Activated naive CD4-positive, alpha-beta T cell treated with anti-CD3 and anti-CD28 coated beads, Interleukin-2, amount 50 U/mL, for 16 hours (primary cell): ENCODE results near the gene SRGAP3.

Experiments
- DNase-seq: peaks from one replicate; pipeline ENCODE4 v3.0.0-alpha.2; 2020

Gene SRGAP3

DNA sequence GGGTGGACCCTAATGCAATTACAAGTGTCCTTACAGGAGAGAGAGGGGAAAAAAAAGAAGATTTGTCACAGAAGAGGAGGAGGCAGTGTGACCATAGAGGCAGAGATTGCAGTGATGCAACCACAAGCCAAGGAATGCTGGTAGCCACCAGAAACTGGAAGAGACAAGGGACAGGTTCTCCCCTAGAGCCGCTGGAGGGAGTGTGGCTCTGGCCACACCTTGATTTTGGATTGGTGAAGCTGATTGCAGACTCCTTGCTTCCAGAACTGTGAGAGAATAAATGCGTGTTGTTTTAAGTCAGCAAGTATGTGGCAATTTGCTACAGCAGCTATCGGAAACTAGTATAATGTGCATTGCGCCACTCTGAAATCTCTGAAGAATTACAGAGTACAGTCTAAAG lies 110.1 kb downstream of the SRGAP3 start:
- DNase-seq, result no peak

- DNase-seq, result no peak
Measured at GRCh38 chr3:9137676-9138075, 111.8 kb downstream of the SRGAP3 start.

- DNase-seq, result no peak
Measured at GRCh38 chr3:9136746-9137465, 112.5 kb downstream of the SRGAP3 start.

- DNase-seq, result no peak
Measured at GRCh38 chr3:9135930-9136525, 113.4 kb downstream of the SRGAP3 start.

GRCh38 chr3:9135526-9135925 lies 113.9 kb downstream of the SRGAP3 start:
- DNase-seq, result no peak

- no peak for DNase-seq
Measured at GRCh38 chr3:9133656-9134055, 115.8 kb downstream of the SRGAP3 start.

GRCh38 chr3:9130345-9131305 lies 118.8 kb downstream of the SRGAP3 start:
- no peak for DNase-seq

DNA sequence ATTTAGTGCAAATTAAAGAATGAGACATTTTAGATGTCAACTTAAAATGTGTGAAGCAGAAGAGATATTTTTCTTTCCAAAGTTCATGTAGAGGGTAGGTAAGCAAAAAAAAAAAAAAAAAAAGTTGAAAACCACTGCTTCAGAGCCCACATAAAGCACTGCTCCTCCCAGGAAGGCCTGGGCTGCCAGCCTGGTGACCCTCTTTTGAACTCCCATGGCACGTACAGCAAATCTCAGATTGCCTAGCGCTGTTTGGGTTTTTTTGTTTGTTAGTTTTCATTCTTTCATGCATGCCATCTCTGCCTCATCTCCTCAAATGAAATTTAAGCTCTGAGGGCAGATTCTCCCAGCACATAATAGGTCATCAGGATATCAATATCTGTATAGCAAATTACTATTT lies 120.1 kb downstream of the SRGAP3 start:
- no peak for DNase-seq

GRCh38 chr3:9125278-9125951 lies 124.0 kb downstream of the SRGAP3 start:
- no peak for DNase-seq

- no peak for DNase-seq
Measured at GRCh38 chr3:9124730-9125129, 124.7 kb downstream of the SRGAP3 start.

GRCh38 chr3:9123840-9124239 lies 125.6 kb downstream of the SRGAP3 start:
- no peak for DNase-seq

DNA sequence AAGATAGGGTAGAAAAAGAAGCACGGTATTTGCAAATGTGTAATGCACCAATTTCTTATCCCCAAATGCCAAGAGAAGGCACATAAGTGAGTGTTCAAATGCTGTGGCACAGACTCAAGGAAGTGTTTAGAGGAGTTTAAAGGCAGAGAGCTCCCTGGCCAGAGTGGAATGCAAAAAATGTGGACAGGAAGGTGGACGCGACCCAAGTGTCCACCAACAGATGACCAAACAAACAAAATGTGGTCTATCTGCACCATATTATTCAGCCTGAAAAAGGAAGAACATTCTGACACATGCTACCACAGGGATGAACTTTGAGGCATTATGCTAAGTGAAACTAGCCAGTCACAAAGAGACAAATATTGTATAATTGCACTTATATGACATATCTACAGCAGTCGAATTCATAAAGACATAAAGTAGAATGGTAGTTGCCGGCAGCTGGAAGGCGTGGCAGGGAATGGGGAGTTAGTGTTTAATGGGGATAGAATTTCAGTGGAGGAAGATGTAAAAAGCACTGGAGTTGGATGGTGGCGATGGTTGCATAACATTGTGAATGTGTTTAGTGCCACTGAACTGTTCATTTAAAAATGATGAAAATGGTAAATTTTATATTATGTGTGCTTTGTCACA lies 126.6 kb downstream of the SRGAP3 start:
- no peak for DNase-seq

- no peak for DNase-seq
Measured at GRCh38 chr3:9121366-9122001, 128.0 kb downstream of the SRGAP3 start.

- DNase-seq, result no peak
Measured at GRCh38 chr3:9119331-9119730, 130.1 kb downstream of the SRGAP3 start.

GRCh38 chr3:9118222-9118621 lies 131.2 kb downstream of the SRGAP3 start:
- no peak for DNase-seq

DNA sequence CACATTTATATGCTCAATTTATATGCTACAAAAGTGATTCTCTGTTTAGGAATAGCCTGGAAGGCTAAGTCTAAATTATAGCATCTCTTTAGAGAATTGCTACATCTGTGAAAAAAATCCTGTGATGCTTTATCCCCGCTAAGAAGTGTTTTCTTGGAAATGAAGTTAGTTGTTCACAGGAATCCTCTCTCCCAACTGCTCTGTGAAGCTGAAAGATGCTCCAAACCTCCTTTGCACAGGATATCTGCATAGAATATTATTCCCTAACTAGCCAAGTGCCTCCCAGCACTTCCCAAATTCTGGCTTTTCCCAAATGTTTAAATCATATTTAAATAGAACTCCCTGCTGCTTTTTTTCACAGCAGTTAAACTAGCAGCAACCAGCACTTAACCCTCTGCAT lies 132.2 kb downstream of the SRGAP3 start:
- DNase-seq, result no peak

GRCh38 chr3:9116336-9116735 lies 133.1 kb downstream of the SRGAP3 start:
- no peak for DNase-seq

GRCh38 chr3:9115336-9115735 lies 134.1 kb downstream of the SRGAP3 start:
- no peak for DNase-seq

DNA sequence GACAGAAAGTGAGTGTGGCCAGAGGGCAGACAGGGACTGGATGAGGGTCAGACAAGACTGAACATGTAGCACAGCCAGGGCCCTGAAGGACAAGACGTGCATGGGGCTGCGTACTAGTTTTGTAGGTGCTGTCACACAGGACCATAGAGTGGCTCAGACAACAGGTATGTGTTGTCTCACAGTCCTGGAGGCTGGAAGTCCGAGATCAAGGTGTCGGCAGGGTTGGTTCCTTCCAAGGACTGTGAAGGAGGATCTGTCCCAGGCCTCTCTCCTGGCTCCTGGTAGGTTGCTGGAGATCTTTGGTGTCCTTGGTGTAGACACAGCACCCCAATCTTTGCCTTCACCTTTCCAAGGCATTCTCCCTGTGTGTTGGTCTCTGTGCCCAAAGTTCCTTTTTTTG lies 136.4 kb downstream of the SRGAP3 start:
- no peak for DNase-seq

- DNase-seq, result no peak
Measured at GRCh38 chr3:9111866-9112265, 137.6 kb downstream of the SRGAP3 start.

DNA sequence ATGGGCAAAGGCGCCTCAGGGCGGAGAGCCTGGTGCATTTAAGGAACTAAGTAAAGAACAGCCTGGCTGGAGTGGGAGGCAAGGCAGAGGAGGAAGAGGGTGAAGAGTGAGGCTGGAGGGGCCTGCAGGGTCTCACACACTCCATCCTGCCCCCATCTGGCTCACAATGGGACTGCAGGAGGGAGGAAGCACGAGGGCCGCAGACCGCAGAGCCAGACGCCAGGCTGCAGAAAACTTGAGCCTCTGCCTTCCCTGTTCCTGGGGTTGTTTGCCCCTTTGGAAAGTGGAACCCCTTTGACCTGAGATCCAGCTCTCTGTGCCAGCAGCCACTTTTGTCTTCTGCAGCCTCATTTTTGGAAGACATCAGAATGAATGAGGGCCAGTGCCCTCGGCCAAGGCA lies 138.0 kb downstream of the SRGAP3 start:
- no peak for DNase-seq

DNA sequence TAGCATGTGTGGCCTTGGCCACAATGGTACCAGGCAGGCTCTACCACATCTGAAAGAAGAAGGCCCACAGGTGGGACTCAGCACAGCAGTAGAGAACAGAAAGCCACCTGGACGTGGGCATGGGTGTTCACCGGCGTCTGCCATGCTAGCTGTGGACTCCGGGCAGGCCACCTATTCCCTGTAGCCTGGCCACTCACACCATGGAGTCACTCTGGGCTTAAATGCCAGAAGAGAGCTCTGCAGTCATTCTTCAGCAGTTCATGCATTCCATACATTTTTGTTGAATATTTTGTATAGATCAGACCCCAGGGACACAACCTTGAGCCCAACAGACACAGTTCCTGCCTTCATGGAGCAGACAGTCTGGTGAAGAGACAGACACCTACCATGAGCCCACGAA lies 138.6 kb downstream of the SRGAP3 start:
- DNase-seq, result no peak
